HCT116 (cell line): Measurements from ENCODE around the gene PTPRF. TPM values are rescaled to one million over a fixed set of nuclear protein-coding genes. Genes with fewer than 3 reads are reported as not detected.

Experiments used
- ATAC-seq: fragments of 200-7000 bp; cut with Tn5 transposase; 2 replicates; pipeline ENCODE4 v1.9.1; 2020; ENCODE audit warnings: mild to moderate bottlenecking, moderate library complexity
- BruUV-seq: library from RNA; stranded (reverse); fragments of 400-500 nt; replicated peaks from 2 replicates; lab custom pipeline; 2021; lab: Mats Ljungman, UMichigan
- CTCF ChIA-PET: fragments of 300-600 bp; sonication (Branson Sonifier 250); formaldehyde crosslinking; loops from one replicate; lab custom pipeline; 2021; ENCODE audit warnings: antibody characterized with exemption; lab: Charles Lee
- POLR2A ChIA-PET: fragments of 300-600, 350-600 bp; sonication (Branson Sonifier 250); formaldehyde crosslinking; loops from one replicate; lab custom pipeline; 2021; ENCODE audit warnings: antibody characterized with exemption; lab: Charles Lee
- RAD21 ChIA-PET, 2 experiments: fragments of 300-600 bp; sonication (Branson Sonifier 250); formaldehyde crosslinking; loops; one replicate each; lab custom pipeline; 2023; ENCODE audit warnings: low total read pairs in 2 of 2; ENCODE audit not compliant: uncharacterized antibody in 2 of 2, unreplicated experiment in 2 of 2, low non-redundant PET in 1 of 2; lab: Charles Lee
- DNase-seq: peaks from one replicate; pipeline ENCODE4 v3.0.0-alpha.2; 2010; ENCODE audit warnings: low read depth, low spot score
- H2AFZ ChIP-seq: fragments of 200-600 bp; shearing (Covaris generic), sonication (generic); 2 replicates; pipeline ENCODE4 v1.6.1; 2017; ENCODE audit warnings: low read depth, mixed run types, mixed read lengths, antibody characterized with exemption, low read length; ENCODE audit not compliant: poor library complexity, severe bottlenecking
- H3K27ac ChIP-seq: 2 replicates; pipeline ENCODE4 v1.5.1; 2012; ENCODE audit warnings: low read depth, low read length
- H3K27me3 ChIP-seq: fragments of 200-600 bp; sonication (generic); 2 replicates; pipeline ENCODE4 v1.6.1; 2016; ENCODE audit warnings: mixed run types, low read length, mixed read lengths; ENCODE audit not compliant: insufficient read depth
- H3K36me3 ChIP-seq, 2 experiments: fragments of 200-500 bp in 1 of 2; fragments of 200-600 bp in 1 of 2; sonication (Bioruptor generic) in 1 of 2; sonication (generic) in 1 of 2; 2 replicates each; pipeline versions ENCODE4 v1.5.1 to v1.6.1; 2014 to 2016; ENCODE audit warnings: low read length in 2 of 2, inconsistent platforms in 1 of 2, mixed read lengths in 1 of 2, mixed run types in 1 of 2; ENCODE audit not compliant: insufficient read depth in 2 of 2, control insufficient read depth in 1 of 2
- H3K4me1 ChIP-seq, 2 experiments: fragments of 200-600 bp in 1 of 2; sonication (generic) in 1 of 2; 2 replicates each; pipeline versions ENCODE4 v1.5.1 to v1.6.1; 2012 to 2017; ENCODE audit warnings: low read length in 2 of 2, inconsistent platforms in 1 of 2, mild to moderate bottlenecking in 1 of 2, mixed read lengths in 1 of 2, mixed run types in 1 of 2, moderate library complexity in 1 of 2; ENCODE audit not compliant: insufficient read depth in 2 of 2, control insufficient read depth in 1 of 2
- H3K4me2 ChIP-seq: fragments of 200-600 bp; sonication (generic); 2 replicates; pipeline ENCODE4 v1.6.1; 2017; ENCODE audit warnings: mixed run types, low read length, mixed read lengths
- H3K4me3 ChIP-seq, 2 experiments: fragments of 200-600 bp in 1 of 2; sonication (generic) in 1 of 2; replicated peaks in 1 of 2; 2 replicates each; pipeline ENCODE4 v1.5.1; 2011 to 2016; ENCODE audit warnings: low read length in 2 of 2, control low read depth in 1 of 2, low read depth in 1 of 2, mild to moderate bottlenecking in 1 of 2, mixed read lengths in 1 of 2, mixed run types in 1 of 2
- H3K79me2 ChIP-seq: fragments of 200-600 bp; sonication (generic); 2 replicates; pipeline ENCODE4 v1.6.1; 2017; ENCODE audit warnings: mild to moderate bottlenecking, mixed run types, low read length, moderate library complexity, mixed read lengths; ENCODE audit not compliant: insufficient read depth
- H3K9ac ChIP-seq: fragments of 200-600 bp; sonication (generic); 2 replicates; pipeline ENCODE4 v1.6.1; 2016; ENCODE audit warnings: low read length, mixed read lengths
- H3K9me2 ChIP-seq: fragments of 200-600 bp; sonication (generic), shearing (Covaris generic); 2 replicates; pipeline ENCODE4 v1.6.1; 2017; ENCODE audit warnings: mixed run types, mild to moderate bottlenecking, moderate library complexity; ENCODE audit not compliant: insufficient read depth
- H3K9me3 ChIP-seq, 2 experiments: fragments of 200-500 bp in 1 of 2; fragments of 200-600 bp in 1 of 2; sonication (Bioruptor generic) in 1 of 2; sonication (generic) in 1 of 2; 2 replicates each; pipeline ENCODE4 v1.6.1; 2014 to 2017; ENCODE audit warnings: low read length in 2 of 2, mixed read lengths in 2 of 2, inconsistent platforms in 1 of 2, low read depth in 1 of 2, mild to moderate bottlenecking in 1 of 2, mixed run types in 1 of 2, moderate library complexity in 1 of 2; ENCODE audit not compliant: control insufficient read depth in 1 of 2, insufficient read depth in 1 of 2
- H4K20me1 ChIP-seq: fragments of 200-600 bp; sonication (generic), shearing (Covaris generic); 2 replicates; pipeline ENCODE4 v1.6.1; 2017; ENCODE audit warnings: mixed run types, mild to moderate bottlenecking, moderate library complexity; ENCODE audit not compliant: insufficient read depth
- CBX3 ChIP-seq: IDR thresholded peaks from 2 replicates; pipeline ENCODE4 v1.6.1; 2012; ENCODE audit warnings: low read depth
- EGR1 ChIP-seq: IDR thresholded peaks from 2 replicates; pipeline ENCODE4 v1.6.1; 2012; ENCODE audit warnings: low read depth
- ELF1 ChIP-seq: IDR thresholded peaks from 2 replicates; pipeline ENCODE4 v1.6.1; 2012; ENCODE audit warnings: low read depth, borderline replicate concordance
- REST ChIP-seq: IDR thresholded peaks from 2 replicates; pipeline ENCODE4 v1.6.1; 2012; ENCODE audit warnings: low read depth
- TCF7L2 ChIP-seq: IDR thresholded peaks from 2 replicates; pipeline ENCODE4 v1.7.0; 2011; ENCODE audit warnings: borderline replicate concordance, inconsistent platforms; ENCODE audit not compliant: insufficient read depth, insufficient read length; ENCODE audit errors: extremely low read depth
- YY1 ChIP-seq: IDR thresholded peaks from 2 replicates; pipeline ENCODE4 v1.6.1; 2011; ENCODE audit warnings: low read length, low read depth, moderate library complexity, mild to moderate bottlenecking; ENCODE audit not compliant: insufficient replicate concordance; ENCODE audit errors: extremely low read depth
- intact Hi-C: fragments of 100-400 bp; cut with micrococcal nuclease; formaldehyde crosslinking; loops from 2 replicates; pipeline ENCODE4 v1.10.0; 2022
- total RNA-seq: library from RNA; stranded (reverse); gene quantifications from one replicate; pipeline ENCODE4 v1.2.1, GENCODE V29; 2021; ENCODE audit not compliant: unreplicated experiment

The PTPRF gene
- total RNA-seq, 1 experiment from 2014 or later: 224 TPM

DNA sequence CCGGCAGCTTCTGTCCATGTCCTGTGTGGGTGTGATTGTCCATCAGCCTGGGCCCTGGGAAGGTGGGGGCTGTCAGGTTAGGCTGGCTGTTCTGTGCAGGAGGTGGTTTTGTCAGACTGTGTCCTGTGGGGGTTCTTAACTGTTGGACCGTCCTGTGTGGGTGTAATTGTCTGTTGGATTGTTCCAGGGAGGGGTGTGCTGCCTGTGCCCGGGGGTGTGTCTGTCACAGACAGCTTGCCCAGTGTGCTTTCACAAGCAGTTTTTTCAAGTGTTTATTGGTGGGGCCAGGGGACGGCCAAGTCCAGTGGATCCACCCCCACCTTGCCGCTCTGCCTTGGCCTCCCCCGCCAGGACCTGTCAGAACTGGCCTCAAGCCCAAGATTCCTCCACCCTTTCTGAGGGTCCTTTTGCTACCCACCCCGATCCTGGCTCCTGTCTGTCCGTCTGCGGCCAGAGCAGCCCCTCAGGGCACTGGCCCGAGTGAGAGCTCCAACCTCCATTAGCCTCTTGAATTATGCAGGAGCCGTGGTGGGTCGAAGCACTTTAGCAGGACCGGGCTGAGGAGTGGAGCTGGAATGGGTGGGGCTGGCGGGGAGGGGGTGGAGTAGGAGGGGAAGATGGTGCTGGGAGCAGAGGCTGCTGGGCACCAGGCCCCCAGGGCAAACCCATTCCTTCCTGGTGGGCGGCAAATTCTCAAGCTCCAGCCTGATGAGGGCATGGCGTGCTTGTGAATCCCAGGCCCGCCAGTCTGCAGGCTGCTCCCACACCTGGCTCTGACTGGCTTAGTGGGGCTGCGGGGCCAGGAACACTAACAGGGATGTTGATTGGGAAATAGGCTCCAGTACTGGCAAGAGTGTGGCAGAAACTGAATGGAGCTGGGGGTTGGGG, 47.2 kb downstream of the PTPRF start:
- no peak for ATAC-seq
- Histone ChIP-seq H3K9me3 (no peaks in the 10 kb centered on the region), H3K27me3 (no peaks in the 10 kb centered on the region), H3K36me3 (peaks cover 13 to 45% of the 10 kb centered on the region in 2 experiments), H3K27ac (no peak overlapping the region), H3K79me2 (peaks cover 9% of the 10 kb centered on the region; the same call in 1 of the 2 replicates), H3K4me3 (no peak overlapping the region), H3K9ac (no peak overlapping the region), H3K9me2 (no peaks in the 10 kb centered on the region), H2AFZ (no peak overlapping the region), H3K4me2 (no peak overlapping the region), H4K20me1 (no peaks in the 10 kb centered on the region), H3K4me1 (peaks cover 19 to 30% of the 10 kb centered on the region in 2 experiments)
- TF ChIP-seq CBX3: no peak
- TF ChIP-seq EGR1: no peak
- TF ChIP-seq YY1: no peak
- TF ChIP-seq TCF7L2: no peak
- TF ChIP-seq ELF1: no peak
- no peak for TF ChIP-seq REST
- ChIA-PET RAD21 (no interaction called here), CTCF (no interaction called here), POLR2A (no interaction called here)
- no peak for DNase-seq
- intact Hi-C loops: no loop called here
- no TSS peak for BruUV-seq
